GM08714 (cell line): ENCODE measurements around the gene LHX4.

Experiments used
- H3K4me3 ChIP-seq: fragments of 200-500 bp; sonication (Bioruptor generic); 2 replicates; pipeline ENCODE4 v1.5.1; 2014; ENCODE audit warnings: mild to moderate bottlenecking, low read length, inconsistent platforms
- ZNF274 ChIP-seq: IDR thresholded peaks from 2 replicates; pipeline ENCODE4 v1.6.1; 2012; ENCODE audit warnings: mild to moderate bottlenecking, low read depth, low read length

Gene LHX4

DNA sequence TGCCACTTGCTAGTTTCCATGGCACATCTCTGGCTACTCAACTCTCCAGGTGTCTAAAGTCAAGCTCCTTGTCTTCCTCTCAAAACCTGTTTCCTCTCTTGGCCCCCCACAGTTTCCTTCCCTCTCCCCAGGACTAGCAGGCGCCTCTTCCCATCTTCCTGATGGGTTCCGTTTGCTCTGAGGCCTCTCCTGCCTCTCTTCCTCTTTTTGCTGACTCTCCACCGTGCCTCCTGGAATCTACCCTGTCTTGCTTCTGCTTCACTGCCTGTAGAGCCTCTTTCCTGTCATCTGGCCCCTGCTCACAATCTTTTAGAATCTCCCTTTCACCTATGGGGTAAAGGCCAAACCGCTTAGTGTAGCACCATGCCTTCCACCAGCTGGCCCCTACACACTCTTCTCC lies 21.8 kb upstream of the LHX4 start:
- H3K4me3 ChIP-seq: no peak overlapping the region
- TF ChIP-seq ZNF274: no peak

DNA sequence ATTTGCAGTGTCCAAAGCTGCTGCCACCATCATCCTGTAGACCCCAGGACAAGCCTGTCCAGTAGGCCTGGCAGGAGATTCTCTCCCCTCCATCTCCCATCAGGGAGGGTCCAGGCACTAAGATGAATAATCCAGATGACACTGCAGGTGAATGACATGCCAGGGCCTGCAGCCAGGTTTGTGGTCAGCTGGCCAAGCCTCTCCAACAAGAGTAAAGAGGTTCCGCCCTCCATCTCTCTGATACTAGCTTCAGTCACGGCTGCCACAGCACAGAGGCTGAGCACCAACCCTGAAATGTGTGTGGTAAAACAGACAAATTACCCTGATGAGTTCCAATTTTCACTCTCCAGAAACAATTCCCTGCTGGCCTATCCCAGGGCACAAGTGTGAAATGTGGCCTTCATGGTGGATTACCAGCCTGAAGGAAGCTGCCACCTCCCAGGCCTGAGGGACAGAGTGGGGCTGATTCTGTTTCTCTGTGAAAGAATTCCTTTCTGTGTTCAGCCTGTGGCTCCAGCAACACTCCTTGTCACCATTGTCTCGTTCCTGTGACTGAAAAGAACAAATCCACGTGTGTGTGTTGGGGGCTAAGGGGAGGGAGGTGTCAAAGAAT lies 19.9 kb upstream of the LHX4 start:
- TF ChIP-seq ZNF274: no peak
- H3K4me3 ChIP-seq: no peak overlapping the region

DNA sequence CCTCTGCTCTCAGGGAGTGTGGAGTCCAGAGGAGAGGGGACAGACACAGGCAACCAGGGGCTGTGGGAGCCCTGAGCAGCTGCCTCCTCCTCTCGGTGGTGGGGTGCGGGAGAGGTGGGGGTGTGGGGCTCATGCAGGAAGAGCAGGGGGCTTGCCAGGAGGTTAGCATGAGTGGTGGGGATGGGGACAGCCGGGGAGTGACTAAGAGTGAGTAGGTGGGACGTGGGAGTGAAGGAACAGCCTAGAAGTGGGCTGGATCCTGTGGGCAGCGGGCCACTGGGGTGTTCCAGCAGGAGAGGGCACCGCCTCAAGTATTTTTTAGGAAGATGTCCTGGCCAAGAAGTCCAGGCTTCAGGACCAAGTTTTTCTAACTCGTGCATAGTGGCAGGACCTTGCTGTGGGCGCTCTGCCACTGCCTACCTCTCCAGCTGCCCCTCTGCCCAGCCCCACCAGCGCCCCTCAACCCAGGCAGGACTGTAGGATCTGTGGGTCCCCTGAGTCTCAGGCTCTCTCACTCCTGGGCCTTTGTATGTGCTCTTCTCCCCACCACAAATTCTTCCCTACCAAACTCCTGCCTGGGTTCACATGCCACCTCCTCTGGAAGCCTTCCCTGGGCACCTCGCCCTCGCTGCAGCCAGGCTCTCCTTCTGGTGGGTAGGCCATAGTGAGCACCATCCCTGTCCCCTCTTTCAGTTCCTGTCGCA lies 18.8 kb upstream of the LHX4 start:
- no peak overlapping the region for H3K4me3 ChIP-seq
- no peak for TF ChIP-seq ZNF274

DNA sequence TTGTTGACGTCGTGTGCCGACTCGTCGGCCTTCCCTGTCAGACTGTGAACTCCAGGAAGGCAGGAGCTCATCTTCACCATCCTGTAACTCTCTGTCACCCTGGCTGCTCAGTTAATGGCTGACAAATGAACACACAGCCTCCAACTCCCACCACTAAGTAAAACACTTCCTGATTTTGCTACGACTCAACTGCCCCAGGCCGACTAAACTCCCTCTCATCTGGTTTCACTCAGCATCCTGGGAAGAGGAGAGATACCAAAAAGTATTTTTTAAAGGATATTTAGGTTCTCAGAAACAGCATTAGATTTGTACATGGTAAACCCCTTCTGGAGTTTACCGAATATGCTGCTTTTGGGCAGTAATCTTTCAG lies 18.2 kb upstream of the LHX4 start:
- no peak for TF ChIP-seq ZNF274
- H3K4me3 ChIP-seq: no peak overlapping the region

DNA sequence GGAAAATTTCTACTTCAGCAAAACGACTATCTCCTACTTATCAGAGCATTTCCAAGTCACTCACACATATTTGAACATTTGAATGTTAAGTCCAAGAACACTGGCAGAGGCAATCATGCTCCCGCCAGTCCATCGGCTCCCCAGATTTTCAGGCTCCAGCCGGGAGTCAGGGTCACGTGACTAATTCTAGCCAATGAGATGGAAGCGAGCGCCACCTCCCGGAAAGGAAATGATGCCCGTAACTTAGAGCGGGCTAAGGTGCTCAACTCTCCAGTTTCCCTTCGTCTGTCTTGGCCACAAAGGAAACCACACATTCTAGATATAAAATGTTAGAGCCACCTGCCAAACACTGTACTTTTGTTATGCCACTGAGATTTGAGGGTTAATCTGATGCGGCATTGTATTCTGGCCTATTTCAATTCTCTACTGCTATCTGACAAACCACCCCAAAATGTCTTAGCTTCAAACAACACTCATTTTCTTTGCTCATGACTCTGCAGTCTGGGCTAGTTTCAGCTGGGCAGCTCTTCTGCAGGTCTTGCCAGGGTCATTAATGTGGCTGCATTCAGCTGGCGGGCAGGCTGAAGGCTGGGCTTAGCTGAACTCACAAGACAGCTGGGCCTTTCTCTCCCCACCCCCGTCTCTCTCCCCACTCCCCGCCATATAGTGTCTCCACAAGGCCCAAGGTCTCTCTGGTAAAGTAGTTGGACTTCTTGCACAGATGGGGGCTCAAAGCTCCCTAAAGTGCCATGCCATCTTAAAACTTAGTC lies 16.5 kb upstream of the LHX4 start:
- H3K4me3 ChIP-seq: no peak overlapping the region; the same call in 1 of the 2 replicates
- no peak for TF ChIP-seq ZNF274

DNA sequence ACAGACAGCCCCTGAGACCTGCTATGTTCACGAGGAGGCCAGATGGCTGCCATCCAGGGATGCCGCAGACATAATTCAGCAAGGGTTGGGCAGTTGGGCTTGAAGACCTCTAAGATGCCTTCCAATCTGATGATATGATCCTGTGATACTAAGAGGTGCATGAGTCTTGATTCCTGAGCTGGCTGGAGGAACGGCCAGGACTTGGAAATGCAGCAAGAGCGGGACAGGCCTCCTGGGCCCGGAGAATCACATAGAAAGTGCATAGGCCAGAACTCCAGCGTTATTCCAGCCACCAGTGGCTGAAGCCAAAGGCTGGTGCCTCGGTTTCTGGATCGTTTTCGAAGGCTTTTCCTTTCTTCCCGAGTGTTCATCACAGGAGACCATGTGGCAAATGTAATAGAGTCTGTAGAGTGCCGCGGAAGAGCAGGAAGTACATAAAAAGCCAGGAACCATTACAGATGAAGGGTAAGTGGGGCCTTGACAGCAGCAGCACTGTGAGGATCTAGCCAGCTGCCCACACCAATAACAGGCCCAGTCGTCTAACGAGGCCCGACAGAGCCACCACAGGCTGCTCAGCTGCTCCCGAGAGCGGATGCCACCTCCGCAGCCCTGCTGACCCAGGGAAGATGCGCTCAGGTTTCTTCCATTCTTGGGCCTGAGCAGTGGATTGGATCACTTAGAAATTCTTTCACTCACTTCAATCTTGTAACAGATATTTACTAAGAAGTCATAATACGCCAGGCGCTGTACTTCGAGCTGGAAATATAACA lies 14.0 kb upstream of the LHX4 start:
- no peak overlapping the region for H3K4me3 ChIP-seq
- TF ChIP-seq ZNF274: no peak

DNA sequence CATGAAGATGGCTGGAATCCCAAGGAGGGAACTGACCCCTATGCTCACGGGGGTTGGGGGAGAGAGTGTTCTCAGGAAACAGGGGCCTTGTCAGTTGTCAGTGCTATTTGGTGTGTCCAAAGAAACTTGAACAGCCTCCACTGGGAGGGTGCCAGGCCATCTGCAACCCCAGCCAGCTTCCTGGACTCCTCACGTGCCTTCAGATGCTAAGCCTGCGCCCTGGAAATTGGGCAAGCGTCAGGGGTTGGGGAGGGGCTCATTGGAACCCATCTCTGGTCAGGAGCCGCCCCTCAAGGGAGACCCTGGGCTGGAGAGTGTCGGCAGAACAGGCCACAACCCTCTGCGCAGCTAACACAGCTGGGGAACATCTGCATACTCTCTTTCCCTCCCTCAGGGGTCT lies 13.1 kb upstream of the LHX4 start:
- TF ChIP-seq ZNF274: no peak

DNA sequence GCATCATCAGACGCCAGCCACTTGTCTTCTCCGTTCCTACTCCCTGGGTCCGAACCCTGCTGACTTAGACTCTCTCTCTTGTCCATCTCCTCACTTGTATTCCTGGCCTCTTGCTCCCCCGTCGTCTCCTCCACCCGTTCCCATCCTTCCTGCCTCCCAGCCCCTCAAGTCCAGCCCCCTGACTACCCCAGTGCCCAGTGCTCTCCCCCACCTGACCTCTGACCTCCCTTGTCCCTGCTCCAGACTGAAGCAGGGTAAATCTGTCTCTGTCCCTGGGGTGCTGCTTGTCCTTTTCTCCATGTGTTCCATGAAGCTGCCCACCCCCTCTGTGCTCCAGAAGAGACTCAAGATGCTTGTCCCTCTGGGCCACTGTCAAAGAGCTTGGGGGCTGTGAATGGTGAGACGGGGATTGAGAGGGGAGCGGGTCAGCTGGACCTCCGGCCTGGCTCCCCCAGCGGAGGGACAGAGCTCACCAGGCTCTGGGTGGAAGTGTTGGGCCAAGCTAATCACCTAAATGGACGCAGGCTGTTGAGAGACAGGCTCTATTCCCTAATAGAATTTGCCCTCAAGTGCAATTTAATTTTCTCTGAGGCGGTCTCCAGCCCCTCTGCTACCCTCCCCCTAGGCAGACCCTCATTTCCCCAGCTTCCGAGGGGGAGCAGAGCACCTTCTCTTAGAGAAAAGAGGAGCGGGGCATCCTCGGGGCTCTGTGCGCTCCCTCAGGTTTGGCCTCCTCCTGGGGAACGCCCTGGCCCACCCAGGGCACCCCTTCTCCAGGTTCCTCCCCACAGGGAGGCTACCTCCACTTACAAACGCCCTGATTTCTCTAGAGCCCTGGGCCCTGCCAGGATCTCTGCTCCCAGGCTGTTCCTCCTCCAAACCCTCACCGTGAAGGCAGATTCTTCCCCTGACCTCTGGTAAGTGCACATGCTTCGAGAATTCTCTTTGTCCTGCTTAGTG lies 11.0 kb upstream of the LHX4 start:
- no peak for TF ChIP-seq ZNF274
- H3K4me3 ChIP-seq: no peak overlapping the region

More for the DNA sequence above, 13.1 kb upstream of the LHX4 start:
- H3K4me3 ChIP-seq: no peak overlapping the region

DNA sequence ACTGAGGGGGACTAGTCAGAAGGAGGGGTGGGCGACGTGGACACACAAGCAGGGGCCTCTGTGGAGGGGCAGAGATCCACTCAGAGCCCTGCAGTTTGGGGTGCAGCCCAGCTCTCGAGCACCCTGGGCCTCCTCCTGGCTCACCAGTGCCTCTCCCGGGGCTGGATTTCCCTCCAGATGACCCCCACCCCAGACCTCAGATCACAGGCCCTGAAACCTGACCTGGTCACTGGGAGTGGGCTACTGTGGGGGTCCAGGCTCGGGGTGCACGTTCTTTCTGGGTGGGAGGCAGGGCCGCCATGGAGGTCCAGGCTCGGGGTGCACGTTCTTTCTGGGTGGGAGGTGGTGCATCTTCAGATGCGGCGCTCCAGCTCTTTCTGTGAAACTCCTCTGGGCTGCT lies 10.3 kb upstream of the LHX4 start:
- no peak overlapping the region for H3K4me3 ChIP-seq
- TF ChIP-seq ZNF274: no peak

DNA sequence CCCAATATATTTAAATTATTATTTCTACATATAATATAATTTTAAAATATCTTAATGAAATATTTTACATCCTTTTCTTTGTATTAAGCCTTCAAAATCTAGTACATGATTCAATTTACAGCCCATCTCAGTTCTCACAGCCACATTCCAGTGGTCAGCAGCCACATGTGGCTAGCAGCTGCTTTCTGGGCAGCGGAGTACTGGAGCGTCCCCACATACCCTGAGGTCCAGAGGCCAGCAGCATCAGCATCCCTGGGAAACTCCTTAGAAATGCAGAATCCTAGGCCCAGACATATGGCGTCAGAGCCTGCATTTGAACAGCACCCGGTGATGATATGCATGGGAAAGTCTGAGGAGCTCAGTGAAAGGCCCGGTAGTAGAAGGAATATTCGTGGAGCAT lies 8.6 kb upstream of the LHX4 start:
- no peak overlapping the region for H3K4me3 ChIP-seq
- TF ChIP-seq ZNF274: no peak

DNA sequence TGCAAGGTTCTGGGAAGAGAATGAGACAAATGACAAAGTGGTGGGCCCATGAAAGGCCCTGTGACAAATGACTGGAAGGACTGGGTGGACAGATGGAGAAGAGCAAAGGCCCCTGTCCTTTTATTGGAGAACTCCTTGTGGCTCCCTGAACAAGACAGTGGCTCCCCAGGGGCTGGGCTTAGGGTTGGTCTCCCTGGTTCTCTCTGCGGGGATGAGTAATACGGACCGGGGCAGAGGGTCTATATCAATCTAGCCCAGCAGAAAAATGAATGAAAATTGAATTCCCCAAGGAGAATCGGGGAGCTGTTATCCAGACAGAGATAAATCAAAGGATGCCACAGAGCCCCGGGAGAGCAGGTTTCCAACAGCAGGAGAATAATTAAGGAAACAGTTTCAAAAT lies 5.2 kb upstream of the LHX4 start:
- no peak for TF ChIP-seq ZNF274
- no peak overlapping the region for H3K4me3 ChIP-seq

DNA sequence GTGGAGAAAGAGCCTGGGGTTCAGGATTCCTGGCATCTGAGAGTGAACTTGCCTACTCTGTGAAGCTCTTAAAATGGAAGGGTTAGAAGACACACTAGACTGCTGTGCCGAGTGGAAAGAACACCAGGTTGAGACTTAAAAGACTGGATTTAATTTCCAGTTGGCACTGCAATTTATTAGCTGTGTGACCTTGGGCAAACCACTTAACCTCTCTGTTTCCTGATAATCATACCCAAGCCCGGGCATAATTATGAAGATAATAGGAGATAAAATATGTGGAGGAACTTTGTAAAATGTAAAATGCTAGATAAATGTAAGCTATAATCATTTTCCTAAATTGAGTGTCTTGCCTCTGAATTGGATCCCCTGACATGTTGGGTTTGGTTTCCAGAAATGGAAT lies 4.7 kb upstream of the LHX4 start:
- H3K4me3 ChIP-seq: no peak overlapping the region
- no peak for TF ChIP-seq ZNF274

DNA sequence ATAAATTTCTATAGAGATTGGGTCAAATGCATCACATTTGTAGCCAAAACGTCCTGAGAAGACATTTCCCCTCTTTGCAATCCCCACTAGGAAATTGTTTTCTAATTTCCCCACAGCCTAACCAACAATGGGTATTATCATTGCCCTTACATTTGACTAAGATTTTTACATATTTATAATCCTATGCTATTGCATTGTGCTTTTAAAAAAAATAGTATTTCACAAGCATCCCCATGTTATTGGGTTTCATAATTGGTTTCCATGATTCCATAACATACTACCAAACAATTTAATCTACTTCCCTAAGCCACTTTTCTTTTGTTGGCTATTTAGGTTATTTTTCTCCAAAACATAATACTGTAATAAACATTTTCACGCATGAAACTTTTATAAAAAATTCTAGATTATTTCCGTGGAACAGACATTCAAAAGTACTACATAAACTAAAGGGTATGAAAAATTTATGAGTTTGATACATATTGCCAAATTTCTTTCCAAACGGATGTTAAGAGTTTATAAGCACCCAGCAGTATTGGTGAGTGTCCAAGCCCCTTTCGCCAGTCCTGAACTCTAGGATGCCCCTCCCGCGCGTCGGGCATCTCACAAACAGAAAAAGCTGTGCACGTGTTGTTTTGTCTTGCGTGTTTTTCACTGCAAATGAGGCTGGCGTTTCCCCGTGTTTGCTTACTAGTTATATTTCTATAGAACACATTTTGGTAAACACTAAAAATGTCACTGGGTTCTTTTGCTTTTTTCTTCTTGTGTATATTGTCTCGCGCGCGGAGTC lies 2.0 kb upstream of the LHX4 start:
- TF ChIP-seq ZNF274: no peak
- H3K4me3 ChIP-seq: no peak overlapping the region
